Smooth muscle cell (in vitro differentiated cells): Measurements from ENCODE around the gene CD48. TPM values are rescaled to one million over a fixed set of nuclear protein-coding genes. Genes with fewer than 3 reads are reported as not detected.
A peak's percentile ranks its signal among the peaks of the same experiment; 100 is the strongest.

ENCODE experiments used
- DNase-seq: peaks from one replicate; lab custom pipeline; 2025; ENCODE audit not compliant: unreplicated experiment; lab: John Stamatoyannopoulos, UW
- H2AFZ ChIP-seq: fragments of 200-600 bp; sonication (generic); 2 replicates; pipeline ENCODE4 v1.6.0; 2016; ENCODE audit warnings: antibody characterized with exemption, low read depth, mild to moderate bottlenecking
- H3F3A ChIP-seq: fragments of 200-600 bp; sonication (generic); 2 replicates; pipeline ENCODE4 v1.6.0; 2017; ENCODE audit warnings: antibody characterized with exemption, low read depth
- H3K27ac ChIP-seq: fragments of 200-600 bp; sonication (generic); 2 replicates; pipeline ENCODE4 v1.5.1; 2016; ENCODE audit warnings: low read depth, mild to moderate bottlenecking
- H3K27me3 ChIP-seq: fragments of 200-600 bp; sonication (generic); 2 replicates; pipeline ENCODE4 v1.6.1; 2016; ENCODE audit warnings: low read depth, mild to moderate bottlenecking
- H3K36me3 ChIP-seq: fragments of 200-600 bp; sonication (generic); 2 replicates; pipeline ENCODE4 v1.5.1; 2016; ENCODE audit warnings: low read depth
- H3K4me1 ChIP-seq: fragments of 200-600 bp; sonication (generic); 2 replicates; pipeline ENCODE4 v1.5.1; 2016; ENCODE audit warnings: low read depth
- H3K4me2 ChIP-seq: fragments of 200-600 bp; sonication (generic); 2 replicates; pipeline ENCODE4 v1.6.0; 2016; ENCODE audit warnings: mild to moderate bottlenecking
- H3K4me3 ChIP-seq: fragments of 200-600 bp; sonication (generic); 2 replicates; pipeline ENCODE4 v1.5.1; 2016; ENCODE audit warnings: mild to moderate bottlenecking
- H3K79me2 ChIP-seq: fragments of 200-600 bp; sonication (generic); 2 replicates; pipeline ENCODE4 v1.6.0; 2016; ENCODE audit warnings: low read depth, mild to moderate bottlenecking
- H3K9ac ChIP-seq: fragments of 200-600 bp; sonication (generic); 2 replicates; pipeline ENCODE4 v1.6.0; 2016; ENCODE audit warnings: low read depth
- H3K9me3 ChIP-seq: fragments of 200-600 bp; sonication (generic); replicated peaks from 2 replicates; pipeline ENCODE4 v1.5.1; 2016; ENCODE audit warnings: low read depth
- H4K20me1 ChIP-seq: fragments of 200-600 bp; sonication (generic); 2 replicates; pipeline ENCODE4 v1.6.0; 2016; ENCODE audit warnings: low read depth
- CTCF ChIP-seq: fragments of 200-600 bp; sonication (generic); IDR thresholded peaks from 2 replicates; pipeline ENCODE4 v1.5.1; 2017; ENCODE audit warnings: borderline replicate concordance, mild to moderate bottlenecking, antibody characterized with exemption; ENCODE audit not compliant: insufficient read depth, poor library complexity, severe bottlenecking
- WGBS: methylation state at CpG from one replicate; pipeline ENCODE4 v1.1.7; 2016; ENCODE audit warnings: low lambda C conversion rate; 5-methylcytosine and 5-hydroxymethylcytosine counted together
- polyA plus RNA-seq: library from polyadenylated mRNA; unstranded; fragments of >200 nt; fragmentation: Nextera tagmentation; extraction: Ambion mirVana; gene quantifications from 2 replicates; pipeline ENCODE4 v1.2.1, GENCODE V29; 2016
- total RNA-seq: library from RNA; depleted of rRNA; stranded (reverse); fragments of >200 nt; gene quantifications from 2 replicates; pipeline ENCODE4 v1.2.3, GENCODE V29; 2014

Gene CD48
- total and polyA plus RNA-seq, 2 experiments from 2014 or later = 0.37 TPM; not detected in 1

- no peak for TF ChIP-seq CTCF
- H3F3A ChIP-seq = no peaks in the 10 kb centered on the region
- no peak overlapping the region for H3K4me3 ChIP-seq
- H2AFZ ChIP-seq = no peak overlapping the region
- no peaks in the 10 kb centered on the region for H4K20me1 ChIP-seq
- H3K79me2 ChIP-seq = no peaks in the 10 kb centered on the region
- H3K27ac ChIP-seq = no peak overlapping the region
- DNase-seq = no peak
- 97% methylated on average over 1 of the region's 1 CpG for WGBS
- H3K4me1 ChIP-seq = no peaks in the 10 kb centered on the region
- no peak overlapping the region for H3K4me2 ChIP-seq
- no peaks in the 10 kb centered on the region for H3K9me3 ChIP-seq
- no peak overlapping the region for H3K9ac ChIP-seq
- H3K27me3 ChIP-seq = no peaks in the 10 kb centered on the region
- H3K36me3 ChIP-seq = no peaks in the 10 kb centered on the region
These were observed 37.3 kb upstream of the CD48 start for GRCh38 chr1:160748878-160749269.

GRCh38 chr1:160748181-160748877, 36.7 kb upstream of the CD48 start:
- no peaks in the 10 kb centered on the region for H3K79me2 ChIP-seq
- no peaks in the 10 kb centered on the region for H3F3A ChIP-seq
- H3K4me3 ChIP-seq = no peak overlapping the region
- no peak overlapping the region for H3K27ac ChIP-seq
- H3K9me3 ChIP-seq = no peaks in the 10 kb centered on the region
- peak; percentile 24 for TF ChIP-seq CTCF
- no peak overlapping the region for H3K4me2 ChIP-seq
- H3K27me3 ChIP-seq = no peaks in the 10 kb centered on the region
- H3K36me3 ChIP-seq = no peaks in the 10 kb centered on the region
- no peaks in the 10 kb centered on the region for H3K4me1 ChIP-seq
- no peak overlapping the region for H3K9ac ChIP-seq
- no peak for DNase-seq
- no peak overlapping the region for H2AFZ ChIP-seq
- H4K20me1 ChIP-seq = no peaks in the 10 kb centered on the region
- WGBS = 84% methylated on average over 10 of the region's 10 CpGs

GRCh38 chr1:160747717-160748116, 36.1 kb upstream of the CD48 start:
- TF ChIP-seq CTCF = no peak
- H3K27me3 ChIP-seq = no peaks in the 10 kb centered on the region
- no peak overlapping the region for H3K4me2 ChIP-seq
- no peak overlapping the region for H3K4me3 ChIP-seq
- no peak overlapping the region for H3K9ac ChIP-seq
- no peak overlapping the region for H2AFZ ChIP-seq
- no peaks in the 10 kb centered on the region for H3K79me2 ChIP-seq
- H3K36me3 ChIP-seq = no peaks in the 10 kb centered on the region
- H3K9me3 ChIP-seq = no peaks in the 10 kb centered on the region
- H4K20me1 ChIP-seq = no peaks in the 10 kb centered on the region
- DNase-seq = no peak
- no peaks in the 10 kb centered on the region for H3F3A ChIP-seq
- no peaks in the 10 kb centered on the region for H3K4me1 ChIP-seq
- H3K27ac ChIP-seq = no peak overlapping the region
